Effector memory CD8-positive, alpha-beta T cell (primary cell): ENCODE data around the gene ATP13A2.
"Not testable (repeated sequence)": the region's sequence is repeated elsewhere in the genome, so short reads cannot be mapped to it uniquely, and the experiment has no call there.

ENCODE experiments used
- ATAC-seq: fragments of 150-1000 bp; cut with Tn5 transposase; replicated peaks from 2 replicates; pipeline ENCODE4 v1.10.0; 2021; ENCODE audit warnings: mild to moderate bottlenecking, moderate library complexity
- DNase-seq, 3 experiments: peaks; one replicate each; pipeline ENCODE4 v3.0.0; 2021
- H3K27ac Mint-ChIP-seq, 2 donors: one replicate each; pipeline ENCODE4 v1.8.0; 2022; ENCODE audit warnings: mild to moderate bottlenecking in 2 of 2, mixed read lengths in 2 of 2, moderate library complexity in 2 of 2
- H3K27me3 Mint-ChIP-seq, 2 donors: one replicate each; pipeline ENCODE4 v1.8.0; 2022; ENCODE audit warnings: mixed read lengths in 2 of 2
- H3K36me3 Mint-ChIP-seq: one replicate; pipeline ENCODE4 v1.8.0; 2022; ENCODE audit warnings: mild to moderate bottlenecking, moderate library complexity, mixed read lengths; ENCODE audit not compliant: insufficient read depth
- H3K4me1 Mint-ChIP-seq, 2 donors: one replicate each; pipeline ENCODE4 v1.8.0; 2022; ENCODE audit warnings: low read depth in 2 of 2, mixed read lengths in 2 of 2
- H3K4me3 Mint-ChIP-seq, 2 donors: one replicate each; pipeline ENCODE4 v1.8.0; 2022; ENCODE audit warnings: mild to moderate bottlenecking in 2 of 2, mixed read lengths in 2 of 2, moderate library complexity in 2 of 2
- H3K9me3 Mint-ChIP-seq, 2 donors: one replicate each; pipeline ENCODE4 v1.8.0; 2022; ENCODE audit warnings: mixed read lengths in 2 of 2

The ATP13A2 gene

DNA sequence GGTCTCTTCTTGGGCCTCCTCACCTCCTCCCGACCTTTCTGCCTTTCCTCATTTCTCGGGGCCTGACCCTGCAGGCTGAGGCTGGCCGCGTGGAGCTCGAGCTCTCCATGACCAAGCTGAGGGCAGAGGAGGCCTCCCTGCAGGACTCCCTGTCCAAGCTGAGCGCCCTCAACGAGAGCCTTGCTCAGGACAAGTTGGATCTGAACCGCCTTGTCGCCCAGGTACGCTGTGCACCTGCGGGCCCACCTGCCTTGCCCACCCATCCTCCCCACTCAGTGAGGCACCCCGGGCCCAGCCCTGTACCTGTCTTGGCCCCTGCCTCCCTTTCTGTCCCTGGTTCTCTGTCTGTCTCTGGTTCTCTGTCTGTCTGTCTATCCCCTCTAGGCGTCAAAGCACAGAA lies 65.5 kb downstream of the ATP13A2 start:
- H3K4me1 Mint-ChIP-seq, H3K27me3 Mint-ChIP-seq, H3K9me3 Mint-ChIP-seq, ATAC-seq, H3K27ac Mint-ChIP-seq, H3K4me3 Mint-ChIP-seq, DNase-seq: not testable (repeated sequence)
- H3K36me3 Mint-ChIP-seq = peaks cover 23% of the 10 kb centered on the region

DNA sequence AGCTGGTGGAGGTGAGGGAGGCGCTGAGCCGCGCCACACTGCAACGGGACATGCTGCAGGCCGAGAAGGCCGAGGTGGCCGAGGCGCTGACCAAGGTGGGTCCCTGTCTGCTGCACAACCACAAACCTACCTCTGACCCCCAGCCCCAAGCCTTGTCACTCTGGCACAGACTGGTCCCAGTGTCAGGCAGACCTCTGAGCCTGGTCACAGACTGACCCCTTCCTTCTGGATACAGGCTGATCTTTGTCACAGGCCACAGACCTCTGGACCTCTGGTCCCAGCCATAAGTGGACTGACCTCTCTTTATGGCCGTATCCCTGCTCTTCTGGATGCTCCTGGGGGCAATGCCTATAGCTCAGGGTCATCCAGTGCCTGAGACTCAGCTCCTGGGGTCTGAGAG lies 66.2 kb downstream of the ATP13A2 start:
- peaks cover 28% of the 10 kb centered on the region for H3K36me3 Mint-ChIP-seq
- not testable (repeated sequence) for H3K4me1 Mint-ChIP-seq, ATAC-seq, H3K27ac Mint-ChIP-seq, H3K4me3 Mint-ChIP-seq, DNase-seq, H3K9me3 Mint-ChIP-seq, H3K27me3 Mint-ChIP-seq

GRCh38 chr1:16944038-16944437 lies 67.7 kb downstream of the ATP13A2 start:
- H3K36me3 Mint-ChIP-seq = peaks cover 28% of the 10 kb centered on the region
- ATAC-seq (no peak), DNase-seq (no peak)
- H3K27ac Mint-ChIP-seq = no peak overlapping the region
- peaks cover 0 to 1% of the 10 kb centered on the region in 2 donors for H3K4me1 Mint-ChIP-seq
- H3K9me3 Mint-ChIP-seq = no peaks in the 10 kb centered on the region
- H3K4me3 Mint-ChIP-seq = no peak overlapping the region
- H3K27me3 Mint-ChIP-seq = no peaks in the 10 kb centered on the region

GRCh38 chr1:16939386-16940180 lies 72.1 kb downstream of the ATP13A2 start:
- not testable (repeated sequence) for H3K9me3 Mint-ChIP-seq, H3K27me3 Mint-ChIP-seq

DNA sequence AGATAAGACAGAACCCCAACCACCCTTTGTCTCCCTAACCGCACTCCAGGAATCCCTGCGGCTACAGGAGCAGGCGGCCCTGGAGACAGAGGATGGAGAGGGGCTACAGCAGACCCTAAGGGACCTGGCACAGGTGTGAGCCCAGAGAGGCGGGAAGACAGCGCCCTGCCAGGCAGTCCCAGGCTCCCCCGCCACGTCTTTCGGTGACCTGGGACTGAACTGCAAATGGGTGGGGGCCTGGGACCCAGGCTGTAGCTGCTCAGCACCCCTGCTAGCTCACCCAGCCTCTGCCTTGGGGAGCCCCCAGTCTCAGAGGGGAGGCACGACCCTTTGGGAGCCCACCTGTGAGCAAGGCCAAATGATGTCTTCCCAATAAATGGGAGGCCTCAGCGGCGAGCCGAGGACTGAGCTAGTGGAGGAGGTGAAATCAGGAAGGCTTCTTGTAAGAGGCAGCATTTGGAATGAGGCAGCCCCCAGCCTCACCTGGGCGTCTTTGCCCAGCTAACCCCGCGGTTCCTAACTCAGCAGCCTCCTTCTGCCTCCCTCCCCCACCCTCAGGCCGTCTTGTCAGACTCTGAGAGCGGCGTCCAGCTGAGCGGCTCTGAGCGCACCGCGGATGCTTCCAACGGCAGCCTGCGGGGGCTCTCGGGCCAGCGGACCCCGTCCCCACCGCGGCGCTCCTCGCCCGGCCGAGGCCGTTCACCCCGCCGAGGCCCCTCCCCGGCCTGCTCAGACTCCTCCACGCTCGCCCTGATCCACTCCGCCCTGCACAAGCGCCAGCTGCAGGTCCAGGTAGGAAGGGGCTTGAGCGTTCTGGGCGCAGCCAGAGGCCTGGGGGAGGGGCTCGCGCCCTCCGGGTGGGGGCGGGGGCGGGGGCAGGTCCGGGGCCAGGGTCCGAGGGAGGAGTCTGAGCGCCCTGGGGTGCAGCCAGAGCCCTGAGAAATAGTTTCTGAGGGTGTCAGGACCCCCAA lies 73.1 kb downstream of the ATP13A2 start:
- Mint-ChIP-seq H3K9me3 (no peaks in the 10 kb centered on the region), H3K4me1 (no peaks in the 10 kb centered on the region), H3K27me3 (no peaks in the 10 kb centered on the region), H3K4me3 (no peak overlapping the region), H3K27ac (peak overlapping the region in 1 of 2 donors; percentile 8), H3K36me3 (peaks cover 43% of the 10 kb centered on the region)
- ATAC-seq (no peak), DNase-seq (no peak)

More at GRCh38 chr1:16939386-16940180, 72.1 kb downstream of the ATP13A2 start:
- not testable (repeated sequence) for DNase-seq, H3K4me1 Mint-ChIP-seq, ATAC-seq, H3K27ac Mint-ChIP-seq, H3K4me3 Mint-ChIP-seq
- H3K36me3 Mint-ChIP-seq = peaks cover 36% of the 10 kb centered on the region

DNA sequence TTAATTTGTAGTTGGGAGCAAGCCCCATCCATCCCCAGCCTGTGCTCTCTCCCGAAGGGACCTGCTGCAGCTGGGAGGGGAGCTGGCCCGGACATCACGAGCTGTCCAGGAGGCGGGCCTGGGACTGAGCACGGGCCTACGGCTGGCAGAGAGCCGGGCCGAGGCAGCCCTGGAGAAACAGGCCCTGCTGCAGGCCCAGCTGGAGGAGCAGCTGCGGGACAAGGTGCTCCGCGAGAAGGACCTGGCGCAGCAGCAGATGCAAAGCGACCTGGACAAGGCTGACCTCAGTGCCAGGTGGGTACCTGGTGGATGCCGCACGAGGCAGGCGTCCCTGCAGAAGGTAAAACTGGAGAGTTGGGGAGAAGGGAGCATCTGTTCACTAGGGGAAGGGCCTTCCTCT lies 75.1 kb downstream of the ATP13A2 start:
- not testable (repeated sequence) for H3K27ac Mint-ChIP-seq, H3K4me1 Mint-ChIP-seq, H3K9me3 Mint-ChIP-seq, DNase-seq, ATAC-seq, H3K27me3 Mint-ChIP-seq, H3K4me3 Mint-ChIP-seq
- peaks cover 42% of the 10 kb centered on the region for H3K36me3 Mint-ChIP-seq
